A549 treated with dexamethasone at 1 μM for 4 hours (cell line): Measurements from ENCODE around the gene NLRC4. TPM values are rescaled to one million over a fixed set of nuclear protein-coding genes. Genes with fewer than 3 reads are reported as not detected.

Source experiments
- total RNA-seq: library from RNA; stranded (reverse); fragments of 200-300 nt; extraction: Qiagen RNA extraction; gene quantifications from 5 replicates; pipeline ENCODE4 v1.2.3, GENCODE V29; 2022

NLRC4 gene, protein sequence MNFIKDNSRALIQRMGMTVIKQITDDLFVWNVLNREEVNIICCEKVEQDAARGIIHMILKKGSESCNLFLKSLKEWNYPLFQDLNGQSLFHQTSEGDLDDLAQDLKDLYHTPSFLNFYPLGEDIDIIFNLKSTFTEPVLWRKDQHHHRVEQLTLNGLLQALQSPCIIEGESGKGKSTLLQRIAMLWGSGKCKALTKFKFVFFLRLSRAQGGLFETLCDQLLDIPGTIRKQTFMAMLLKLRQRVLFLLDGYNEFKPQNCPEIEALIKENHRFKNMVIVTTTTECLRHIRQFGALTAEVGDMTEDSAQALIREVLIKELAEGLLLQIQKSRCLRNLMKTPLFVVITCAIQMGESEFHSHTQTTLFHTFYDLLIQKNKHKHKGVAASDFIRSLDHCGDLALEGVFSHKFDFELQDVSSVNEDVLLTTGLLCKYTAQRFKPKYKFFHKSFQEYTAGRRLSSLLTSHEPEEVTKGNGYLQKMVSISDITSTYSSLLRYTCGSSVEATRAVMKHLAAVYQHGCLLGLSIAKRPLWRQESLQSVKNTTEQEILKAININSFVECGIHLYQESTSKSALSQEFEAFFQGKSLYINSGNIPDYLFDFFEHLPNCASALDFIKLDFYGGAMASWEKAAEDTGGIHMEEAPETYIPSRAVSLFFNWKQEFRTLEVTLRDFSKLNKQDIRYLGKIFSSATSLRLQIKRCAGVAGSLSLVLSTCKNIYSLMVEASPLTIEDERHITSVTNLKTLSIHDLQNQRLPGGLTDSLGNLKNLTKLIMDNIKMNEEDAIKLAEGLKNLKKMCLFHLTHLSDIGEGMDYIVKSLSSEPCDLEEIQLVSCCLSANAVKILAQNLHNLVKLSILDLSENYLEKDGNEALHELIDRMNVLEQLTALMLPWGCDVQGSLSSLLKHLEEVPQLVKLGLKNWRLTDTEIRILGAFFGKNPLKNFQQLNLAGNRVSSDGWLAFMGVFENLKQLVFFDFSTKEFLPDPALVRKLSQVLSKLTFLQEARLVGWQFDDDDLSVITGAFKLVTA
- 0.04 to 0.11 TPM (median 0.08 TPM) in 5 replicates for total RNA-seq

DNA sequence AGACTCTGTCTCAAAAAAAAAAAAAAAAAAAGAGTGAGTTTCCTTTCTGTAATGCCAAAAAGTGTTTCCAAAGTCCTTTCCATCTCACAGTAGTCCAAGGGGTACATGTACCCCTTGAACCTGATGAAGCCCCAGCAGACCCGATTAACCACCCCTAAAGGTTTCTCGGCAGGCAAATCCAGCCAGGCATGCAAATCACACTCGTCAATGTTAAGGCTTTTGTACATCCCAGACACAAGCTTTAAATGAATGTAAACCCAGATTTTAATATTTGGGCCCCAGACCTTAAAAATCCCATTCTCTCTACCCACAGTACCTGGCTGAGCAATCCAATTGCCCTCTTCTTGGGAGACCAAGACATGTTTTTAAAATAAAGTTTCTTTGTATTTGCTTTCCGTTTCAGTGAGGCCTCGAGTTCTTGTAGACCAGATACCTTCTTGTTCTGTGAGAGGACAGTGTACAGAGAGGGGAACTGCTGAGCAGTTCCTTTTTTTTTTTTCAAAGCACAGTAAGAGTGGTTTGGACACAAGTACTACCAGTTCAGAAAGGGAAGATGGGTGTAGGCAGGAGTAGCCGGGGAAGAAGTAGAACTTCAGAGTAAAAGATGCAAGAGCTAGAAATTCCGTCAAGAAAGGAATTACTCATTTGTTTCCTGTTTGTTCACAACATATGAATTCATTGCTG is at the start of gene NLRC4:
TSS of gene NLRC4 (minus strand) at position 465 of the 684 bp plus-strand sequence. CDS start 8,111 bp downstream, outside the sequence.

DNA sequence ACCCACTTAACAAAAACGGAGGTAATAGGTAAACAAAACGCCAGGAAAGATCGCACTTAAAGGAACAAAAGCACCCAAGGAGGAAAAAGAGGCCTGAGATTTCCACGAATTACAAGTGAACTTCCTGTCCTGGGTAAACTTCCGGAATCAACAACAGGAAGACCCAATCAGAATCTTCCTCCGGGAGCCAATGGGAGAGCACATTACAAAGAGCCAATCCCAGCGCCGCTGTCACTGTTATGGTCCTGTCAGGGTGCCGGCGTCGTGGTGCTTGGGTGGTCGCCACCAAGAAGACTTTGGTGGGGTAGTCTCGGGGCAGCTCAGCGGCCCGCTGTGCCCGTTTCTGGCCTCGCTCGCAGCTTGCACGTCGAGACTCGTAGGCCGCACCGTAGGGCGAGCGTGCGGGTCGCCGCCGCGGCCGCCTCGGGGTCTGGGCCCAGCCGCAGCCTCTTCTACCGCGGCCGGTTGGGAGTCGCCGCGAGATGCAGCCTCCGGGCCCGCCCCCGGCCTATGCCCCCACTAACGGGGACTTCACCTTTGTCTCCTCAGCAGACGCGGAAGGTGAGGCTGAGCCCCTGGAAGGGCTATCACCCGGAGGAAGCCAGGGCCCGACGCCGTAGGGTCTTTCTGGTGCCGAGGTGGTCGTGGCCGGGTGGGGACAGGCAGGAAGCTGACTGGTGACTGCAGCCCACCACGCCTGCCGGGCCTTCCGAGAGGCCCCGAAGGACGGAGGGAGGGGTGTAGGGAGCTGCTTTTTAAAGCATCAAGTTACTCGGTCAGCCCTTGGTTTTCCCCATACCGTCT is 13.2 kb upstream of the NLRC4 start, which contains the start of gene YIPF4:
TSS of gene YIPF4 (plus strand) at position 231 of the 804 bp plus-strand sequence. CDS start at position 483, 252 bp downstream.

Other genes with a start within 250 kb of the NLRC4 start
- 104 to 113 TPM (median 105 TPM) in 5 replicates for gene DPY30, start 225.1 kb downstream of the NLRC4 start, total RNA-seq
- gene SPAST, start 201.3 kb downstream of the NLRC4 start, total RNA-seq: 12.8 to 19.2 TPM (median 16.8 TPM) in 5 replicates
- 13.6 to 19.3 TPM (median 16.5 TPM) in 5 replicates for gene SLC30A6, start 99.0 kb downstream of the NLRC4 start, total RNA-seq
- gene YIPF4, start 13.0 kb upstream of the NLRC4 start, total RNA-seq: 41.1 to 55.9 TPM (median 49.4 TPM) in 5 replicates
- 26.6 to 36.3 TPM (median 31.3 TPM) in 5 replicates for gene BIRC6, start 92.1 kb upstream of the NLRC4 start, total RNA-seq